Measurements from ENCODE around the gene PGM1.

DNA sequence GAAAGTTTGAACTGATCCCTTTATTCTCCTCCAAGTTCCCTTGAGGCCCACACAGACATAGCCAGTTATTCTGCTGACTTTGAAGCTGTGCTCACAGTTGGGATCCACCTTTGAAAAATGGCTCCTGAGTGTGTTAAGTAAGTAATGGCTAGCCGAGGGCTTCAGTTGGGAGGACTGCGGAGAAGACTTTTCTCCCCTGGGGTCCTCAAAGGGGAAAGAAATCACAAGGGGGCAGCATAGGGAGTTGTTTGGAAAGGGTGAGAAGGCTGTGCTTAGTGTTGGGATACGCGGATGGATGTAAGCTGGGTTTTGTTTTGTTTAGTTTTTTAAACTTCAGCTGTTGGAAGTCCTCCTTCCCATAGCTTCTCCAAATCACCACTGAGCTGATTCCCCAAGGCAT is 8.3 kb downstream of the PGM1 start:
- TF ChIP-seq, protein P1, sequence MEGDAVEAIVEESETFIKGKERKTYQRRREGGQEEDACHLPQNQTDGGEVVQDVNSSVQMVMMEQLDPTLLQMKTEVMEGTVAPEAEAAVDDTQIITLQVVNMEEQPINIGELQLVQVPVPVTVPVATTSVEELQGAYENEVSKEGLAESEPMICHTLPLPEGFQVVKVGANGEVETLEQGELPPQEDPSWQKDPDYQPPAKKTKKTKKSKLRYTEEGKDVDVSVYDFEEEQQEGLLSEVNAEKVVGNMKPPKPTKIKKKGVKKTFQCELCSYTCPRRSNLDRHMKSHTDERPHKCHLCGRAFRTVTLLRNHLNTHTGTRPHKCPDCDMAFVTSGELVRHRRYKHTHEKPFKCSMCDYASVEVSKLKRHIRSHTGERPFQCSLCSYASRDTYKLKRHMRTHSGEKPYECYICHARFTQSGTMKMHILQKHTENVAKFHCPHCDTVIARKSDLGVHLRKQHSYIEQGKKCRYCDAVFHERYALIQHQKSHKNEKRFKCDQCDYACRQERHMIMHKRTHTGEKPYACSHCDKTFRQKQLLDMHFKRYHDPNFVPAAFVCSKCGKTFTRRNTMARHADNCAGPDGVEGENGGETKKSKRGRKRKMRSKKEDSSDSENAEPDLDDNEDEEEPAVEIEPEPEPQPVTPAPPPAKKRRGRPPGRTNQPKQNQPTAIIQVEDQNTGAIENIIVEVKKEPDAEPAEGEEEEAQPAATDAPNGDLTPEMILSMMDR (conservative IDR thresholded peaks at IDR 0.05; ENCODE audit: low read depth, low read length), result no peak
- TF ChIP-seq POLR2A (IDR thresholded peaks at IDR 0.05; ENCODE audit: low read depth, low read length) (no peak), RFX5 (IDR thresholded peaks at IDR 0.05; ENCODE audit: low read depth, low read length) (no peak), CHD1 (IDR thresholded peaks at IDR 0.05; ENCODE audit: low read depth, low read length) (no peak)

Measured in IMR-90 (cell line).